HepG2 (cell line): ENCODE measurements around the gene COMMD10. TPM values are rescaled to one million over a fixed set of nuclear protein-coding genes. Genes with fewer than 3 reads are reported as not detected.

Source experiments
- ATAC-seq: fragments of 200-7000 bp; cut with Tn5 transposase; 3 replicates; pipeline ENCODE4 v1.9.1; 2020; ENCODE audit warnings: mild to moderate bottlenecking, moderate library complexity
- BruUV-seq: library from RNA; stranded (reverse); fragments of 400-500 nt; replicated peaks from 2 replicates; lab custom pipeline; 2021; lab: Mats Ljungman, UMichigan
- CTCF ChIA-PET: fragments of 300-600 bp; formaldehyde crosslinking; extraction: SDS; loops from one replicate; lab custom pipeline; 2021; ENCODE audit warnings: low total read pairs, inconsistent platforms, low intra/inter-chr PET ratio; lab: Yijun Ruan, JAX
- POLR2A ChIA-PET: fragments of 350-600 bp; sonication (Branson Sonifier 250); formaldehyde crosslinking; loops from one replicate; lab custom pipeline; 2020; ENCODE audit warnings: antibody characterized with exemption, inconsistent platforms; lab: Yijun Ruan, JAX
- DNase-seq: peaks from one replicate; pipeline ENCODE4 v3.0.0-alpha.2; 2015; ENCODE audit warnings: low spot score
- FAIRE-seq: peaks from 3 replicates; lab custom pipeline; 2011; peaks lifted over from hg19 to GRCh38; lab: Jason Lieb, UNC
- H2AFZ ChIP-seq: one replicate; pipeline ENCODE4 v1.6.1; 2011; ENCODE audit warnings: low read length, inconsistent platforms
- H3K27ac ChIP-seq: fragments of 300-600 bp; 3 replicates; pipeline ENCODE4 v1.8.0; 2011; ENCODE audit warnings: mixed run types, mild to moderate bottlenecking, mixed read lengths, low read length, inconsistent platforms; ENCODE audit not compliant: insufficient read depth; ENCODE audit errors: extremely low read length
- H3K27me3 ChIP-seq, 2 experiments: fragments of 200-600 bp in 1 of 2; 2 replicates in 1 of 2; 3 replicates in 1 of 2; pipeline versions ENCODE4 v1.6.0 to v1.8.0; 2011; ENCODE audit warnings: low read length in 2 of 2, mild to moderate bottlenecking in 2 of 2, moderate library complexity in 2 of 2, inconsistent platforms in 1 of 2; ENCODE audit not compliant: insufficient read depth in 2 of 2, control insufficient read depth in 1 of 2
- H3K36me3 ChIP-seq, 2 experiments: fragments of 200-600 bp in 1 of 2; replicated peaks in 1 of 2; 2 replicates in 1 of 2; 3 replicates in 1 of 2; pipeline versions ENCODE4 v1.5.1 to v1.8.0; 2011; ENCODE audit warnings: low read length in 2 of 2, inconsistent platforms in 1 of 2; ENCODE audit not compliant: insufficient read depth in 2 of 2, control insufficient read depth in 1 of 2
- H3K4me1 ChIP-seq: 2 replicates; pipeline ENCODE4 v1.5.1; 2012; ENCODE audit warnings: low read length, inconsistent platforms; ENCODE audit not compliant: insufficient read depth
- H3K4me2 ChIP-seq: 2 replicates; pipeline ENCODE4 v1.6.0; 2011; ENCODE audit warnings: low read depth, low read length, inconsistent platforms
- H3K4me3 ChIP-seq, 3 experiments: fragments of 200-600 bp in 1 of 3; sonication (generic), shearing (Covaris generic) in 1 of 3; replicated peaks in 1 of 3; 2 replicates each; pipeline ENCODE4 v1.5.1; 2011 to 2016; ENCODE audit warnings: low read length in 3 of 3, inconsistent platforms in 2 of 3, low read depth in 2 of 3, mild to moderate bottlenecking in 2 of 3, control low read depth in 1 of 3, mixed read lengths in 1 of 3; ENCODE audit not compliant: insufficient read depth in 1 of 3
- H3K79me2 ChIP-seq: one replicate; pipeline ENCODE4 v1.6.1; 2011; ENCODE audit warnings: low read length, inconsistent platforms; ENCODE audit not compliant: insufficient read depth
- H3K9ac ChIP-seq: 2 replicates; pipeline ENCODE4 v1.6.0; 2011; ENCODE audit warnings: mild to moderate bottlenecking, low read depth, low read length, inconsistent platforms; ENCODE audit not compliant: insufficient read depth
- H3K9me3 ChIP-seq: 2 replicates; pipeline ENCODE4 v1.5.1; 2012; ENCODE audit warnings: mild to moderate bottlenecking, low read length
- H4K20me1 ChIP-seq: 2 replicates; pipeline ENCODE4 v1.6.0; 2011; ENCODE audit warnings: inconsistent platforms, mild to moderate bottlenecking, low read length, moderate library complexity; ENCODE audit not compliant: insufficient read depth
- KLF9 ChIP-seq: IDR thresholded peaks from 2 replicates; pipeline ENCODE4 v1.6.1; 2016; ENCODE audit warnings: low read depth
- NBN ChIP-seq: fragments of 450-650 bp; conservative IDR thresholded peaks from 2 replicates; pipeline ENCODE4 v1.6.1; 2017
- PAX8 ChIP-seq: sonication (generic); formaldehyde crosslinking; IDR thresholded peaks from 2 replicates; pipeline ENCODE4 v1.8.0; 2022; ENCODE audit warnings: mild to moderate bottlenecking, missing genetic modification reagents, borderline replicate concordance
- SOX5 ChIP-seq: IDR thresholded peaks from 2 replicates; pipeline ENCODE4 v1.6.1; 2016; ENCODE audit warnings: borderline replicate concordance
- SOX6 ChIP-seq, 2 experiments: fragments of 450-650 bp in 1 of 2; sonication (generic) in 1 of 2; formaldehyde crosslinking in 1 of 2; IDR thresholded peaks; 2 replicates each; pipeline versions ENCODE4 v1.4.0 to v1.6.1; 2017 to 2020; ENCODE audit warnings: antibody characterized with exemption in 1 of 2, mild to moderate bottlenecking in 1 of 2, missing genetic modification reagents in 1 of 2
- THAP11 ChIP-seq: IDR thresholded peaks from 2 replicates; pipeline ENCODE4 v1.6.1; 2016; ENCODE audit warnings: missing biosample characterization, missing genetic modification reagents
- ZFP36L1 ChIP-seq: sonication (generic); formaldehyde crosslinking; IDR thresholded peaks from 2 replicates; pipeline ENCODE4 v1.8.0; 2022; ENCODE audit warnings: mild to moderate bottlenecking, missing genetic modification reagents, moderate library complexity
- ZNF264 ChIP-seq: sonication (generic); formaldehyde crosslinking; IDR thresholded peaks from 2 replicates; pipeline ENCODE4 v1.4.0; 2020; ENCODE audit warnings: missing genetic modification reagents
- ZNF720 ChIP-seq: sonication (generic); formaldehyde crosslinking; IDR thresholded peaks from 2 replicates; pipeline ENCODE4 v1.4.0; 2020; ENCODE audit warnings: missing genetic modification reagents
- WGBS: methylation state at CpG from one replicate; pipeline ENCODE4 v1.1.6; 2017; ENCODE audit warnings: low lambda C conversion rate; 5-methylcytosine and 5-hydroxymethylcytosine counted together
- in situ Hi-C: cut with HindIII; loops from 2 replicates; pipeline ENCODE4 v1.10.0; 2017; ENCODE audit warnings: low pct_unique_long_range_greater_than_20kb; ENCODE audit not compliant: extremely low pct_ligation_motif_present
- intact Hi-C: fragments of 100-400 bp; cut with micrococcal nuclease; formaldehyde crosslinking; loops from one replicate; pipeline ENCODE4 v1.10.0; 2022; ENCODE audit not compliant: unreplicated experiment
- polyA plus RNA-seq, 8 experiments: library from polyadenylated mRNA; depleted of rRNA in 3 of 8; stranded (reverse) in 7 of 8; unstranded in 1 of 8; fragments of >200 nt; fragmentation: Illumina TruSeq in 4 of 8; extraction: Trizol in 4 of 8; gene quantifications; 2 replicates each; pipeline versions ENCODE4 v1.2.1 to v1.2.3, GENCODE V29; 2011 to 2016; ENCODE audit warnings: low read depth in 4 of 8, missing spikeins in 1 of 8, mixed read lengths in 1 of 8; ENCODE audit not compliant: insufficient read depth in 1 of 8
- total RNA-seq, 5 experiments: library from RNA; depleted of rRNA; stranded (reverse); fragments of >200 nt; fragmentation: Illumina TruSeq; extraction: Trizol; gene quantifications; 2 replicates each; pipeline ENCODE4 v1.2.3, GENCODE V29; 2016; ENCODE audit warnings: low read depth in 1 of 5
- TF ChIP-seq, protein P1 (sequence below): sonication (generic); formaldehyde crosslinking; IDR thresholded peaks from 2 replicates; pipeline ENCODE4 v1.5.1; 2020; ENCODE audit warnings: mild to moderate bottlenecking, moderate library complexity, missing genetic modification reagents
- TF ChIP-seq, protein P2 (sequence below): IDR thresholded peaks from 2 replicates; pipeline ENCODE4 v1.4.0; 2020; ENCODE audit warnings: mild to moderate bottlenecking, missing genetic modification reagents
- TF ChIP-seq, protein P3 (sequence below): sonication (generic); formaldehyde crosslinking; conservative IDR thresholded peaks from 2 replicates; pipeline ENCODE4 v1.8.1; 2023; ENCODE audit warnings: missing genetic modification reagents
- TF ChIP-seq, protein P4 (sequence below), 2 experiments: fragments of 450-650 bp in 1 of 2; sonication (generic) in 1 of 2; formaldehyde crosslinking; IDR thresholded peaks; 2 replicates each; pipeline versions ENCODE4 v1.5.0 to v1.8.0; 2020 to 2022; ENCODE audit warnings: mild to moderate bottlenecking in 1 of 2, missing genetic modification reagents in 1 of 2
- TF ChIP-seq, protein P5 (sequence below): fragments of 450-650 bp; IDR thresholded peaks from 2 replicates; pipeline ENCODE4 v1.6.1; 2017
- TF ChIP-seq, protein P6 (sequence below): IDR thresholded peaks from 2 replicates; pipeline ENCODE4 v1.6.1; 2018; ENCODE audit warnings: missing genetic modification reagents, mild to moderate bottlenecking, missing compliant biosample characterization

The COMMD10 gene
- total and polyA plus RNA-seq, 2 of the 13 experiments (the other 11 are each of a cell fraction or from before 2014, with no cell fraction given): 16.9 to 39.3 TPM

DNA sequence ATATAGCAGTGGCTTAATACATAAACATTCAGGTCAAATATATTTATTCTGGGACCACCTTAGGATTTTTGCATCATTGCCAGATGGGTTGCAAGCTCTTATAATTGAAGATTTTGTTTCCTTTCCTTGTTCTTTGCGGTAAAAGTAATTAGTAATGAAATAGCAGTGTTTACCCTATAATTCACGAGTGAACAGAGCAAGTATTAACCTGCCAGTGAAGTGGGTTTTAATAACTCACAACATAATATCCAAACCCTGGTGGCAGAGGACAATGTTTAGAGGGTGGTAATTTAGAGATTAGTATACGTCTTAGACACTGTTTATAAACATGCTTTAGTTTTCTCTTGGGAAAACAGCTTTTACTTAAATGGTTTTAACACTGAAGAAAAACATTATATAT lies 40.8 kb upstream of the COMMD10 start:
- no peak overlapping the region for H3K4me3 ChIP-seq
- no peaks in the 10 kb centered on the region for H3K36me3 ChIP-seq
- no peaks in the 10 kb centered on the region for H3K9me3 ChIP-seq
- WGBS: 20% methylated on average over 3 of the region's 3 CpGs
- no peaks in the 10 kb centered on the region for H4K20me1 ChIP-seq
- no peak for DNase-seq
- H2AFZ ChIP-seq: no peak overlapping the region
- no peaks in the 10 kb centered on the region; a peak in 1 of 5 replicates for H3K27me3 ChIP-seq
- BruUV-seq: no TSS peak
- H3K9ac ChIP-seq: no peak overlapping the region
- ATAC-seq: no peak
- in situ Hi-C loops: no loop called here
- POLR2A ChIA-PET: no interaction called here
- intact Hi-C loops: no loop called here
- no peaks in the 10 kb centered on the region for H3K4me1 ChIP-seq
- no peak overlapping the region for H3K4me2 ChIP-seq
- no peak for FAIRE-seq
- H3K27ac ChIP-seq: no peak overlapping the region
- CTCF ChIA-PET: no interaction called here
- H3K79me2 ChIP-seq: no peaks in the 10 kb centered on the region
- TF ChIP-seq ZFP36L1 (CRISPR knock-in tag) (no peak), ZNF720 (CRISPR knock-in tag) (no peak), PAX8 (CRISPR knock-in tag) (no peak), SOX5 (CRISPR knock-in tag) (no peak), KLF9 (CRISPR knock-in tag) (no peak), ZNF264 (CRISPR knock-in tag) (no peak), SOX6 (IDR thresholded peaks at IDR 0.05) (no peak), SOX6 (CRISPR knock-in tag; IDR thresholded peaks at IDR 0.05) (no peak), THAP11 (no peak), NBN (no peak)
- TF ChIP-seq, protein P1, sequence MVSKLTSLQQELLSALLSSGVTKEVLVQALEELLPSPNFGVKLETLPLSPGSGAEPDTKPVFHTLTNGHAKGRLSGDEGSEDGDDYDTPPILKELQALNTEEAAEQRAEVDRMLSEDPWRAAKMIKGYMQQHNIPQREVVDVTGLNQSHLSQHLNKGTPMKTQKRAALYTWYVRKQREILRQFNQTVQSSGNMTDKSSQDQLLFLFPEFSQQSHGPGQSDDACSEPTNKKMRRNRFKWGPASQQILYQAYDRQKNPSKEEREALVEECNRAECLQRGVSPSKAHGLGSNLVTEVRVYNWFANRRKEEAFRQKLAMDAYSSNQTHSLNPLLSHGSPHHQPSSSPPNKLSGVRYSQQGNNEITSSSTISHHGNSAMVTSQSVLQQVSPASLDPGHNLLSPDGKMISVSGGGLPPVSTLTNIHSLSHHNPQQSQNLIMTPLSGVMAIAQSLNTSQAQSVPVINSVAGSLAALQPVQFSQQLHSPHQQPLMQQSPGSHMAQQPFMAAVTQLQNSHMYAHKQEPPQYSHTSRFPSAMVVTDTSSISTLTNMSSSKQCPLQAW (CRISPR knock-in tag): no peak
- TF ChIP-seq, protein P2, sequence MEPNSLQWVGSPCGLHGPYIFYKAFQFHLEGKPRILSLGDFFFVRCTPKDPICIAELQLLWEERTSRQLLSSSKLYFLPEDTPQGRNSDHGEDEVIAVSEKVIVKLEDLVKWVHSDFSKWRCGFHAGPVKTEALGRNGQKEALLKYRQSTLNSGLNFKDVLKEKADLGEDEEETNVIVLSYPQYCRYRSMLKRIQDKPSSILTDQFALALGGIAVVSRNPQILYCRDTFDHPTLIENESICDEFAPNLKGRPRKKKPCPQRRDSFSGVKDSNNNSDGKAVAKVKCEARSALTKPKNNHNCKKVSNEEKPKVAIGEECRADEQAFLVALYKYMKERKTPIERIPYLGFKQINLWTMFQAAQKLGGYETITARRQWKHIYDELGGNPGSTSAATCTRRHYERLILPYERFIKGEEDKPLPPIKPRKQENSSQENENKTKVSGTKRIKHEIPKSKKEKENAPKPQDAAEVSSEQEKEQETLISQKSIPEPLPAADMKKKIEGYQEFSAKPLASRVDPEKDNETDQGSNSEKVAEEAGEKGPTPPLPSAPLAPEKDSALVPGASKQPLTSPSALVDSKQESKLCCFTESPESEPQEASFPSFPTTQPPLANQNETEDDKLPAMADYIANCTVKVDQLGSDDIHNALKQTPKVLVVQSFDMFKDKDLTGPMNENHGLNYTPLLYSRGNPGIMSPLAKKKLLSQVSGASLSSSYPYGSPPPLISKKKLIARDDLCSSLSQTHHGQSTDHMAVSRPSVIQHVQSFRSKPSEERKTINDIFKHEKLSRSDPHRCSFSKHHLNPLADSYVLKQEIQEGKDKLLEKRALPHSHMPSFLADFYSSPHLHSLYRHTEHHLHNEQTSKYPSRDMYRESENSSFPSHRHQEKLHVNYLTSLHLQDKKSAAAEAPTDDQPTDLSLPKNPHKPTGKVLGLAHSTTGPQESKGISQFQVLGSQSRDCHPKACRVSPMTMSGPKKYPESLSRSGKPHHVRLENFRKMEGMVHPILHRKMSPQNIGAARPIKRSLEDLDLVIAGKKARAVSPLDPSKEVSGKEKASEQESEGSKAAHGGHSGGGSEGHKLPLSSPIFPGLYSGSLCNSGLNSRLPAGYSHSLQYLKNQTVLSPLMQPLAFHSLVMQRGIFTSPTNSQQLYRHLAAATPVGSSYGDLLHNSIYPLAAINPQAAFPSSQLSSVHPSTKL (CRISPR knock-in tag): no peak
- TF ChIP-seq, protein P3, sequence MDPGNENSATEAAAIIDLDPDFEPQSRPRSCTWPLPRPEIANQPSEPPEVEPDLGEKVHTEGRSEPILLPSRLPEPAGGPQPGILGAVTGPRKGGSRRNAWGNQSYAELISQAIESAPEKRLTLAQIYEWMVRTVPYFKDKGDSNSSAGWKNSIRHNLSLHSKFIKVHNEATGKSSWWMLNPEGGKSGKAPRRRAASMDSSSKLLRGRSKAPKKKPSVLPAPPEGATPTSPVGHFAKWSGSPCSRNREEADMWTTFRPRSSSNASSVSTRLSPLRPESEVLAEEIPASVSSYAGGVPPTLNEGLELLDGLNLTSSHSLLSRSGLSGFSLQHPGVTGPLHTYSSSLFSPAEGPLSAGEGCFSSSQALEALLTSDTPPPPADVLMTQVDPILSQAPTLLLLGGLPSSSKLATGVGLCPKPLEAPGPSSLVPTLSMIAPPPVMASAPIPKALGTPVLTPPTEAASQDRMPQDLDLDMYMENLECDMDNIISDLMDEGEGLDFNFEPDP: no peak
- TF ChIP-seq, protein P4, sequence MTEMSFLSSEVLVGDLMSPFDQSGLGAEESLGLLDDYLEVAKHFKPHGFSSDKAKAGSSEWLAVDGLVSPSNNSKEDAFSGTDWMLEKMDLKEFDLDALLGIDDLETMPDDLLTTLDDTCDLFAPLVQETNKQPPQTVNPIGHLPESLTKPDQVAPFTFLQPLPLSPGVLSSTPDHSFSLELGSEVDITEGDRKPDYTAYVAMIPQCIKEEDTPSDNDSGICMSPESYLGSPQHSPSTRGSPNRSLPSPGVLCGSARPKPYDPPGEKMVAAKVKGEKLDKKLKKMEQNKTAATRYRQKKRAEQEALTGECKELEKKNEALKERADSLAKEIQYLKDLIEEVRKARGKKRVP (CRISPR knock-in tag; IDR thresholded peaks at IDR 0.05): no peak
- TF ChIP-seq, protein P5, sequence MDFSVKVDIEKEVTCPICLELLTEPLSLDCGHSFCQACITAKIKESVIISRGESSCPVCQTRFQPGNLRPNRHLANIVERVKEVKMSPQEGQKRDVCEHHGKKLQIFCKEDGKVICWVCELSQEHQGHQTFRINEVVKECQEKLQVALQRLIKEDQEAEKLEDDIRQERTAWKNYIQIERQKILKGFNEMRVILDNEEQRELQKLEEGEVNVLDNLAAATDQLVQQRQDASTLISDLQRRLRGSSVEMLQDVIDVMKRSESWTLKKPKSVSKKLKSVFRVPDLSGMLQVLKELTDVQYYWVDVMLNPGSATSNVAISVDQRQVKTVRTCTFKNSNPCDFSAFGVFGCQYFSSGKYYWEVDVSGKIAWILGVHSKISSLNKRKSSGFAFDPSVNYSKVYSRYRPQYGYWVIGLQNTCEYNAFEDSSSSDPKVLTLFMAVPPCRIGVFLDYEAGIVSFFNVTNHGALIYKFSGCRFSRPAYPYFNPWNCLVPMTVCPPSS: no peak
- TF ChIP-seq, protein P6, sequence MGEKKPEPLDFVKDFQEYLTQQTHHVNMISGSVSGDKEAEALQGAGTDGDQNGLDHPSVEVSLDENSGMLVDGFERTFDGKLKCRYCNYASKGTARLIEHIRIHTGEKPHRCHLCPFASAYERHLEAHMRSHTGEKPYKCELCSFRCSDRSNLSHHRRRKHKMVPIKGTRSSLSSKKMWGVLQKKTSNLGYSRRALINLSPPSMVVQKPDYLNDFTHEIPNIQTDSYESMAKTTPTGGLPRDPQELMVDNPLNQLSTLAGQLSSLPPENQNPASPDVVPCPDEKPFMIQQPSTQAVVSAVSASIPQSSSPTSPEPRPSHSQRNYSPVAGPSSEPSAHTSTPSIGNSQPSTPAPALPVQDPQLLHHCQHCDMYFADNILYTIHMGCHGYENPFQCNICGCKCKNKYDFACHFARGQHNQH (CRISPR knock-in tag): no peak
